Endothelial cell of umbilical vein (primary cell): ENCODE measurements around the gene MTCH1. TPM values are rescaled to one million over a fixed set of nuclear protein-coding genes. Genes with fewer than 3 reads are reported as not detected.

Experiments used
- BruUV-seq: library from RNA; stranded (reverse); fragments of 400-500 nt; replicated peaks from 2 replicates; lab custom pipeline; 2021; lab: Mats Ljungman, UMichigan
- CTCF ChIA-PET: fragments of 300-600, 350-600 bp; sonication (Branson Sonifier 250); formaldehyde crosslinking; loops from one replicate; lab custom pipeline; 2021; ENCODE audit warnings: antibody characterized with exemption, inconsistent platforms; lab: Charles Lee
- POLR2A ChIA-PET: fragments of 300-600, 350-600 bp; sonication (Branson Sonifier 250); formaldehyde crosslinking; loops from one replicate; lab custom pipeline; 2021; ENCODE audit warnings: antibody characterized with exemption, inconsistent platforms; lab: Charles Lee
- DNase-seq: peaks from one replicate; pipeline ENCODE4 v3.0.0-alpha.2; 2011; ENCODE audit warnings: low read depth, low spot score
- FAIRE-seq: peaks from 2 replicates; lab custom pipeline; 2011; peaks lifted over from hg19 to GRCh38; lab: Jason Lieb, UNC
- H2AFZ ChIP-seq: 2 replicates; pipeline ENCODE4 v1.6.0; 2012; ENCODE audit warnings: low read depth, low read length, control low read depth, inconsistent platforms
- H3K27ac ChIP-seq: 2 replicates; pipeline ENCODE4 v1.5.1; 2011; ENCODE audit warnings: low read depth, mild to moderate bottlenecking, control low read depth, low read length, moderate library complexity; ENCODE audit not compliant: insufficient read depth
- H3K27me3 ChIP-seq, 2 experiments: 2 replicates each; pipeline versions ENCODE4 v1.6.0 to v1.6.1; 2011; ENCODE audit warnings: low read length in 2 of 2, mixed read lengths in 1 of 2; ENCODE audit not compliant: control insufficient read depth in 2 of 2, insufficient read depth in 2 of 2
- H3K36me3 ChIP-seq, 2 experiments: 2 replicates in 1 of 2; 3 replicates in 1 of 2; pipeline ENCODE4 v1.5.1; 2011; ENCODE audit warnings: low read length in 2 of 2, mild to moderate bottlenecking in 1 of 2, moderate library complexity in 1 of 2; ENCODE audit not compliant: control insufficient read depth in 2 of 2, insufficient read depth in 2 of 2; ENCODE audit errors: extremely low read depth in 1 of 2
- H3K4me1 ChIP-seq: 3 replicates; pipeline ENCODE4 v1.5.1; 2011; ENCODE audit warnings: mild to moderate bottlenecking, low read length; ENCODE audit not compliant: control insufficient read depth, insufficient read depth; ENCODE audit errors: extremely low read depth
- H3K4me2 ChIP-seq: 2 replicates; pipeline ENCODE4 v1.6.1; 2011; ENCODE audit warnings: low read length, control low read depth, mixed read lengths; ENCODE audit not compliant: insufficient read depth
- H3K4me3 ChIP-seq, 3 experiments: fragments of 200-600 bp in 1 of 3; sonication (generic), shearing (Covaris generic) in 1 of 3; replicated peaks in 1 of 3; 2 replicates each; pipeline ENCODE4 v1.5.1; 2011 to 2016; ENCODE audit warnings: control low read depth in 3 of 3, low read length in 3 of 3, mild to moderate bottlenecking in 2 of 3, inconsistent platforms in 1 of 3, low read depth in 1 of 3, moderate library complexity in 1 of 3; ENCODE audit not compliant: insufficient read depth in 1 of 3
- H3K79me2 ChIP-seq: 2 replicates; pipeline ENCODE4 v1.6.0; 2012; ENCODE audit warnings: low read length, inconsistent platforms; ENCODE audit not compliant: control insufficient read depth, insufficient read depth
- H3K9ac ChIP-seq: replicated peaks from 2 replicates; pipeline ENCODE3; 2011; ENCODE audit warnings: low read length, control low read depth; ENCODE audit not compliant: insufficient read depth; ENCODE audit errors: extremely low read depth
- H3K9me1 ChIP-seq: replicated peaks from 3 replicates; pipeline ENCODE4 v1.6.0; 2011; ENCODE audit warnings: mild to moderate bottlenecking, low read length; ENCODE audit not compliant: control insufficient read depth, insufficient read depth; ENCODE audit errors: extremely low read depth
- H3K9me3 ChIP-seq: replicated peaks from 2 replicates; pipeline ENCODE4 v1.5.1; 2012; ENCODE audit warnings: low read length, inconsistent platforms; ENCODE audit not compliant: control insufficient read depth, insufficient read depth
- H4K20me1 ChIP-seq: replicated peaks from 2 replicates; pipeline ENCODE3; 2011; ENCODE audit warnings: mild to moderate bottlenecking, low read length; ENCODE audit not compliant: control insufficient read depth, insufficient read depth; ENCODE audit errors: extremely low read depth
- CTCF ChIP-seq, 2 donors: IDR thresholded peaks; 1 replicate in 1 of 2; 2 replicates in 1 of 2; pipeline ENCODE4 v1.5.1; 2011; ENCODE audit warnings: low read length in 2 of 2, mild to moderate bottlenecking in 2 of 2, moderate library complexity in 2 of 2, control low read depth in 1 of 2, inconsistent platforms in 1 of 2, low read depth in 1 of 2; ENCODE audit not compliant: insufficient read depth in 1 of 2; ENCODE audit errors: extremely low read depth in 1 of 2
- EZH2 ChIP-seq: IDR thresholded peaks from 2 replicates; pipeline ENCODE4 v1.6.1; 2012; ENCODE audit warnings: borderline replicate concordance, low read depth, mild to moderate bottlenecking, moderate library complexity, low read length, inconsistent platforms; ENCODE audit not compliant: severe bottlenecking
- FOS ChIP-seq: IDR thresholded peaks from 2 replicates; pipeline ENCODE4 v1.6.1; 2011; ENCODE audit warnings: mild to moderate bottlenecking, low read length, moderate library complexity, borderline replicate concordance; ENCODE audit not compliant: insufficient read depth
- GATA2 ChIP-seq: IDR thresholded peaks from 2 replicates; pipeline ENCODE4 v1.7.0; 2011; ENCODE audit warnings: low read depth, mild to moderate bottlenecking, moderate library complexity, mixed read lengths, low read length; ENCODE audit not compliant: insufficient read length, insufficient read depth
- JUN ChIP-seq: IDR thresholded peaks from 2 replicates; pipeline ENCODE4 v1.6.1; 2011; ENCODE audit warnings: borderline replicate concordance, low read depth; ENCODE audit not compliant: insufficient read length, insufficient read depth
- MAX ChIP-seq: IDR thresholded peaks from 2 replicates; pipeline ENCODE4 v1.6.1; 2011; ENCODE audit not compliant: insufficient read depth, insufficient read length
- MYC ChIP-seq: IDR thresholded peaks from one replicate; pipeline ENCODE4 v1.6.1; 2011; ENCODE audit warnings: mild to moderate bottlenecking, low read depth, low read length
- POLR2A ChIP-seq: IDR thresholded peaks from 2 replicates; pipeline ENCODE4 v1.6.1; 2012; ENCODE audit warnings: low read depth, mild to moderate bottlenecking, control low read depth, low read length
- POLR2AphosphoS5 ChIP-seq: IDR thresholded peaks from 2 replicates; pipeline ENCODE4 v1.6.1; 2012; ENCODE audit warnings: low read depth, mild to moderate bottlenecking, control low read depth, low read length, moderate library complexity; ENCODE audit not compliant: insufficient read depth
- dilution Hi-C: fragments of 300-500 bp; cut with MboI; formaldehyde crosslinking; loops from one replicate; pipeline ENCODE4 v1.15.0; 2019; ENCODE audit warnings: low sequenced_read_pairs; ENCODE audit not compliant: extremely low pct_ligation_motif_present
- intact Hi-C: fragments of 100-400 bp; cut with micrococcal nuclease; formaldehyde crosslinking; loops from one replicate; pipeline ENCODE4 v1.10.0; 2022
- polyA plus RNA-seq, 4 experiments: library from polyadenylated mRNA; depleted of rRNA in 3 of 4; stranded (reverse) in 3 of 4; unstranded in 1 of 4; fragments of >200 nt; gene quantifications; 2 replicates each; pipeline versions ENCODE4 v1.2.1 to v1.2.3, GENCODE V29; 2011 to 2012; ENCODE audit warnings: missing spikeins in 1 of 4
- total RNA-seq: library from RNA; stranded (reverse); gene quantifications from 2 replicates; pipeline ENCODE4 v1.2.3, GENCODE V29; 2021

MTCH1 gene
- total and polyA plus RNA-seq, 2 donors (not counting 3 experiments of a cell fraction or from before 2014, with no cell fraction given) = 218 to 228 TPM

DNA sequence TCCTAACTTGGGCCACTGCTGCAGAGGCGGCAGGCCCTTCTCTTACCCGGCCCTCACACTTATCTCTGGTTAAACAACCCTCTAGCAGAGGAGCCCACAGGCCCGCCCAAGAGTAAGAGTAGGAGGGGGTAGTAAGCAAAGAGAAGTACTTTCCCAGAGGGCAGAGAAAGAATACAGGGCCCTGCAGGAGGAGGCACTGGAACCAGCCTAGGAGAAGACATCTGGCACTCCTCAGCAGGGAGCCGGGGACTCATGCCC lies 10.1 kb downstream of the MTCH1 start:
- no peak overlapping the region for H2AFZ ChIP-seq
- DNase-seq (no peak), FAIRE-seq (no peak)
- BruUV-seq = no TSS peak
- no peaks in the 10 kb centered on the region for H3K4me1 ChIP-seq
- POLR2A ChIA-PET = no interaction called here
- peaks cover 30% of the 10 kb centered on the region for H3K79me2 ChIP-seq
- no peaks in the 10 kb centered on the region for H3K9me3 ChIP-seq
- H3K4me2 ChIP-seq = no peak overlapping the region
- dilution Hi-C loops = no loop called here
- no peak overlapping the region for H3K27ac ChIP-seq
- no peak overlapping the region for H3K9ac ChIP-seq
- H3K9me1 ChIP-seq = no peaks in the 10 kb centered on the region
- H3K36me3 ChIP-seq = peaks cover 32 to 77% of the 10 kb centered on the region in 2 experiments
- intact Hi-C loops = no loop called here
- no peak for TF ChIP-seq GATA2
- TF ChIP-seq MYC = no peak
- no peak for TF ChIP-seq POLR2A
- no peak for TF ChIP-seq MAX
- no peak for TF ChIP-seq POLR2AphosphoS5
- TF ChIP-seq EZH2 = no peak
- no peak for TF ChIP-seq CTCF (IDR thresholded peaks at IDR 0.05; ENCODE audit: extremely low read depth in 1 of 2, insufficient read depth in 1 of 2, low read depth in 1 of 2, low read length in 2 of 2)
- no peak for TF ChIP-seq JUN
- TF ChIP-seq FOS = no peak
- H3K4me3 ChIP-seq = no peak overlapping the region
- no peaks in the 10 kb centered on the region for H4K20me1 ChIP-seq
- CTCF ChIA-PET = interaction anchor here (5.3 kb wide), 1 partner anchor 43 kb away, joined by 40 read pairs; no protein-coding TSS in a partner anchor
- H3K27me3 ChIP-seq = no peaks in the 10 kb centered on the region
